Mesothelial cell of epicardium (in vitro differentiated cells): ENCODE results near the gene TRIM54. TPM values are rescaled to one million over a fixed set of nuclear protein-coding genes. Genes with fewer than 3 reads are reported as not detected.

Experiments used
- DNase-seq, 2 experiments: peaks; one replicate each; pipeline ENCODE4 v3.0.0; 2021; ENCODE audit warnings: low spot score in 2 of 2; ENCODE audit not compliant: unreplicated experiment in 2 of 2
- H3K27ac Mint-ChIP-seq: 2 replicates; pipeline ENCODE4 v1.8.0; 2021; ENCODE audit warnings: mixed read lengths
- H3K27me3 Mint-ChIP-seq: 2 replicates; pipeline ENCODE4 v1.8.0; 2021; ENCODE audit warnings: low read depth, mixed read lengths
- H3K36me3 Mint-ChIP-seq: 2 replicates; pipeline ENCODE4 v1.8.0; 2021; ENCODE audit warnings: mixed read lengths
- H3K4me1 Mint-ChIP-seq: 2 replicates; pipeline ENCODE4 v1.8.0; 2021; ENCODE audit warnings: mixed read lengths
- H3K4me3 Mint-ChIP-seq: 2 replicates; pipeline ENCODE4 v1.8.0; 2021; ENCODE audit warnings: mild to moderate bottlenecking, moderate library complexity, mixed read lengths
- H3K9me3 Mint-ChIP-seq: 2 replicates; pipeline ENCODE4 v1.8.0; 2021; ENCODE audit warnings: mixed read lengths
- total RNA-seq: library from RNA; stranded (reverse); gene quantifications from 3 replicates; pipeline ENCODE4 v1.2.1, GENCODE V29; 2021
- TF ChIP-seq, protein P1 (sequence below): fragments of 200-600 bp; sonication (generic); IDR thresholded peaks from one replicate; pipeline ENCODE4 v1.5.0; 2021; ENCODE audit warnings: antibody characterized with exemption; ENCODE audit not compliant: unreplicated experiment

The TRIM54 gene
- total RNA-seq, 1 donor from 2014 or later, result 0.18 TPM

DNA sequence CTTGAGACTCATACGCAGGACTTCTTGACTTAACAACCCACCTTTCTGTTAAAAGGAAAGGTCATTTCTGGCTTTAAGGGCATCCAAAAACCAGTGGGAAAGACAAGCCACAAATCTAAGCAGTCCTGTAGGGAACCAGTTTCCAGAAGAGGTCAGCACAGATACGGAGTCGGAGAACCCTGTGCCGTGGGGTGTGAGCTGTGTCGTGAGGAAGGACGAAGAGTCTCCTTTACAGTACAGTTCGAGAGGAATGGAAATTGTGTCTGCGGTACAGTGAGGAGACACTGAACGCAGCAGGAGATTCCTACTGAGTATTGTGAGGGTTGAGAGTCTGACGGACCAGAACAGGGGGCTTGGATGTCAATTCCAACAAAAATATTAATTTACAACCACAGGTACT lies 37.1 kb upstream of the TRIM54 start:
- Mint-ChIP-seq H3K27ac (no peak overlapping the region), H3K9me3 (no peaks in the 10 kb centered on the region), H3K36me3 (peaks cover 13% of the 10 kb centered on the region), H3K4me1 (peaks cover 5% of the 10 kb centered on the region), H3K27me3 (peaks cover 11% of the 10 kb centered on the region), H3K4me3 (no peak overlapping the region)
- DNase-seq, result no peak
- TF ChIP-seq, protein P1, sequence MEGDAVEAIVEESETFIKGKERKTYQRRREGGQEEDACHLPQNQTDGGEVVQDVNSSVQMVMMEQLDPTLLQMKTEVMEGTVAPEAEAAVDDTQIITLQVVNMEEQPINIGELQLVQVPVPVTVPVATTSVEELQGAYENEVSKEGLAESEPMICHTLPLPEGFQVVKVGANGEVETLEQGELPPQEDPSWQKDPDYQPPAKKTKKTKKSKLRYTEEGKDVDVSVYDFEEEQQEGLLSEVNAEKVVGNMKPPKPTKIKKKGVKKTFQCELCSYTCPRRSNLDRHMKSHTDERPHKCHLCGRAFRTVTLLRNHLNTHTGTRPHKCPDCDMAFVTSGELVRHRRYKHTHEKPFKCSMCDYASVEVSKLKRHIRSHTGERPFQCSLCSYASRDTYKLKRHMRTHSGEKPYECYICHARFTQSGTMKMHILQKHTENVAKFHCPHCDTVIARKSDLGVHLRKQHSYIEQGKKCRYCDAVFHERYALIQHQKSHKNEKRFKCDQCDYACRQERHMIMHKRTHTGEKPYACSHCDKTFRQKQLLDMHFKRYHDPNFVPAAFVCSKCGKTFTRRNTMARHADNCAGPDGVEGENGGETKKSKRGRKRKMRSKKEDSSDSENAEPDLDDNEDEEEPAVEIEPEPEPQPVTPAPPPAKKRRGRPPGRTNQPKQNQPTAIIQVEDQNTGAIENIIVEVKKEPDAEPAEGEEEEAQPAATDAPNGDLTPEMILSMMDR, result no peak

DNA sequence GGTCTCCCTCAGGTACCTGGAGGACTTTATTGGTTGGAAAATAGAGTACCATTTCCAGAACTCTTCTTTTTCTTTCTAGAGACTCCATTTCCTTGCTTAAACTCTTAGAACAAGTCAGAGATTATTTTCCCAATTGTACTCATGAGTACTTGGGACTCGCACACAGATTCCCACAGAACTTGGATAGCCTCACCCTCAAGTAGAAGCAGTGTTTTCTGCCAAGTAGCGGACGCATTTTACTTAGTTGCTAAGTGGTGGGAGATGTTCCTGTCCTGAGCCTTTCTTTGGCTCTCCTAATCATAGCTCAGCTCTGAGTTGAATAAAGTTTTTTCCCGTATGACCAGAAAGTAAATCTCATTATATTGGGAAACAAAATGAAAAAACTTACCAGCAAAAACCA lies 36.6 kb upstream of the TRIM54 start:
- Mint-ChIP-seq H3K9me3 (no peaks in the 10 kb centered on the region), H3K36me3 (peaks cover 9% of the 10 kb centered on the region), H3K27me3 (peaks cover 13% of the 10 kb centered on the region), H3K4me1 (peaks cover 7% of the 10 kb centered on the region), H3K4me3 (no peak overlapping the region), H3K27ac (no peak overlapping the region)
- no peak for DNase-seq
- TF ChIP-seq, protein P1, result no peak

DNA sequence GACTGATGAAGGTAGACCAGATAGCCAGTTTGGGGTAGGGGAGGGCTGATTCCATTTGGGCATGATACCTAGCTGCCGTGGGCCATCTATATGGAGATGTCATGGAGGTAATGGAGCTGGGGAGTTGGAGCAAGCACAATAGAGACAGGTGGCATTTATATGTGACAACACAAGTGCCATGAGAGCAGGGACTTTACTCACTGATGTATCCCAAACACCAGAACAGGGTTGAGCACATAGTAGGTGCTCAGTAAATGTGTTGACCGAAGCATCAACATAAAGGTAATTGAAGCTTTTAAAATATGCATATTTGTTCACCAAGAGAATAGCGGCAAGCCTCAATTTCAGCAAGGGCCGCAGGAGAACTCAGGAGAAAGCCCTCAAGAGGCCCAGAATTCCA lies 34.3 kb upstream of the TRIM54 start:
- DNase-seq, result no peak
- Mint-ChIP-seq H3K4me3 (no peak overlapping the region), H3K27ac (no peak overlapping the region), H3K4me1 (peaks cover 7% of the 10 kb centered on the region), H3K36me3 (peaks cover 3% of the 10 kb centered on the region), H3K9me3 (no peaks in the 10 kb centered on the region), H3K27me3 (peaks cover 19% of the 10 kb centered on the region)
- TF ChIP-seq, protein P1, result no peak

DNA sequence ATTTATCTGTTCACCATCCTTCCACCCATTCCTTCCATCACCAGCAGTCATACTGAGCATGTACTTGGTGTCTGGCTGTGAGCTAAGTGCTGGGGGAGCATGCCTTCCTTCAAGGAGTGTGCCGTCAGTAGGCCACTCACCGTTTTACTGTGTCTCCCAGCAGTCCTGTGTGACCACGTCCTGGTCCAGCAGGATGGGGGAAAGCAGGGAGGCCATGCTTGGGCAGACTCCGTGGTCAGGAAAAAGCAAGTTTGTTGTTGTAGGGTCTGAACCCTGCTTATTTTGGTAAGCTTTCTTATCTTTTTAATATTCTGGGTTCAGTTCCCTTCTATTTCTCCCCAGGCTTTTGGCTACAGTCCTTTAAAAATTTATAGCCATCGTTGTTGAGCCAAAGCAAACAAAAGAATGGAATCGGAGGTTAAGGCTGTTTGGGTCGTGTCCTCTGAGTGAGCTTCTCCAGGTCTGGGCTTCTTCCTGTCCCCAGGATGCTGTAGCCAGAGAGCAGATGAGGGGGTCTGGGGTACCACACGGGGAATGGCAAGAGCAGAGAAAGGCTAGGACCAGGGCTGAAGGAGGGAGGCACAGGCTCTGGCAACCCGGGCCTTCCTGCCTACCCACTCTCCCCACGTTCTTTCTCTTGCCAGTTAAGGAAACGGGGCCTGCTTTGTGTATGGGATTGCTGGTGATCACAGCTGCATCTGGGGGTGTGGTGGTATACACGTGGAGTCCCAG lies 32.9 kb upstream of the TRIM54 start:
- H3K4me3 Mint-ChIP-seq, result no peak overlapping the region
- peaks cover 22% of the 10 kb centered on the region for H3K27me3 Mint-ChIP-seq
- H3K9me3 Mint-ChIP-seq, result no peaks in the 10 kb centered on the region
- H3K4me1 Mint-ChIP-seq, result peaks cover 7% of the 10 kb centered on the region
- H3K27ac Mint-ChIP-seq, result peak overlapping the region; percentile 28
- H3K36me3 Mint-ChIP-seq, result peaks cover 1% of the 10 kb centered on the region
- TF ChIP-seq, protein P1, result no peak
- DNase-seq, result no peak

DNA sequence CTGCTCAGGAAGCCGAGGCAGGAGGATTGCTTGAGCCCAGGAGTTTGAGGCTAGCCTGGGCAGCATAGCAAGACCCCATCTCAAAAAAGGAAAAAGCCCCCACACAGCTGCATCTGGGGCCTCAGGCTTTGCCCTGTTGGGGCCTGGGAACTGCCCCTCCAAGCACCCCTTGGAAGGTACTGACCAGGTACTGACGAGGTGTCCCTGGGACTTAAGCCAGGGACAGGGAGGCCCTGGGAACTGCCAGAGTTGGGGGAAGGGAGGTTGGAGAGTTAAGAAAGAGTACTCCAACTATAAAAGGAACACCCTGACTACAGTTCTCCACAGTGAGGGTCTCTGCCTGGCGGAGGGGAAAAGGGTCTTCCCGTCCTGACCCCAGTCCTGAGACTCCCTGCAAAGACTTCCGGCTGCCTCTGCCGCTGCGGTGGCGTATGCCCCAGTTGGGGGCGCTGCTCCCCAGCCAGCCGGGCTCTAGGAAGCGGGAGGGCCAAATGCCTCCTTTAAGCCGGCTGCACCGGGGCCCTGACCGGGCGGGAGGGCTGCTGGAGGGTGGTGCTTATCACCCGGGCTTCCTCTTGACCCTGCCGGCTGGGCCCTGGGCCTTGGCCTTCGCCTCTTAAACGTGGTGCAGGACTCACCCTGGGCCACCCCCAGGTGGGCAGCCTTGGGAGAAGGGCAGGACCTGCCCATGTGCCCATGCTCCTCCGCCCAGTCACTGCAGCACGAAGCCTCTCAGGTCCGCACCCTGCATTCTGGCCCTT lies 32.2 kb upstream of the TRIM54 start:
- Mint-ChIP-seq H3K27me3 (peaks cover 29% of the 10 kb centered on the region), H3K4me3 (no peak overlapping the region), H3K4me1 (peaks cover 7% of the 10 kb centered on the region), H3K27ac (no peak overlapping the region), H3K36me3 (no peaks in the 10 kb centered on the region), H3K9me3 (no peaks in the 10 kb centered on the region)
- peak in 1 of 2 experiments; percentile 70 for DNase-seq
- TF ChIP-seq, protein P1, result peak; percentile 38
